OCI-LY3 (cell line): ENCODE results near the gene SFI1.

Experiments
- CTCF ChIP-seq: fragments of 200-600, 300-600 bp; sonication (generic); IDR thresholded peaks from 2 replicates; pipeline ENCODE4 v1.5.1; 2014; ENCODE audit warnings: antibody characterized with exemption, low read length, low read depth
- EZH2phosphoT487 ChIP-seq: fragments of 200-600 bp; shearing (Covaris generic); IDR thresholded peaks from 2 replicates; pipeline ENCODE4 v1.6.1; 2018; ENCODE audit warnings: antibody characterized with exemption, mixed run types, low read depth

GRCh38 chr22:31488988-31489617, 7.2 kb upstream of the SFI1 start:
- TF ChIP-seq CTCF (no peak), EZH2phosphoT487 (no peak)
